GM12864 (cell line): Measurements from ENCODE around the gene JAM2.

Experiments used
- DNase-seq: peaks from one replicate; pipeline ENCODE4 v3.0.0-alpha.2; 2011; ENCODE audit warnings: low read depth
- H3K4me3 ChIP-seq: 2 replicates; pipeline ENCODE4 v1.5.1; 2011; ENCODE audit warnings: mild to moderate bottlenecking, low read depth, low read length, control low read depth
- CTCF ChIP-seq: IDR thresholded peaks from 2 replicates; pipeline ENCODE4 v1.5.1; 2011; ENCODE audit warnings: low read depth, mild to moderate bottlenecking, moderate library complexity, low read length, control low read depth, inconsistent platforms; ENCODE audit errors: missing control alignments

The JAM2 gene

DNA sequence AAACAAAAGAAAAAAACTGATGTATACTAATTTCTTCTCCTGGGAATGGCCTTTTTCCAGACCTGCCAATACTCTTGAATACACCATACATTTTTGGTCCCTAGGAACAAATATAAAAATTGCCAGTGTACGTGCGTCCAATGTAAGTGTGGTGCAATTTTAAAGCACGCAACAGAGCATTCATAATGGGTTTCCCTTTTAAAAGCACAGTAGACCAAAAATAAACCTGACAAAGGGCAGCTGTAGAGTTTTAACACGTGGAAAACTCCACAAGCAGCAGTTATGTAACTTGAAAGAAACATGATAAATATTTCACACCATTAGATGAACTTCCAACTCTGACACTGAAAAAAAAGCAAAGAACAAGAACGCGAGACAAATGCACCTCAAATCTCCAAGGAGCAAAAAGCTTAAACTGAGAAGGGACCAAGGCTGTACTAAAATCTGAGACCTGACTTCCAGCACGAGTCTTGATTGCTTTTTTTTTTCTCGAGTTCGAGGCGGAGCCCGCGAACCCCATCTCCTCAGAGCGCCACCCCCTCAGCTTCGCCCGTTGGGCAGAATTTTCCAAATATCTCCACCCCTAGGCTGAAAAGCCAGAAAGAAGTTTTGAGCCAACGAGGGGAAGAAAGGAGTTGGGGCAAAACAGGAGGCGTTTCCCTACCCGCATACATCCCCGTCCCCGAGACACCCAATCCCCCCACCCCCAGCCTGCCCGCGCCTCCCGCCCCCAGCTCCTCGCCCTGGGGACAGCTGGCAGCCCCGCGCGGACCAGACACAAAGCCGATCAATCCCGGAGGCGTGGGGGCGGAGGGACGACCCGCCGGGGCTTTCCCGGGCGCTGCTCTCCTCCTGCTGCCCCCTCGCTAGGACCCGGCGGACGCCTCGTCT is at the start of gene JAM2:
Gene JAM2 (plus strand): TSS at position 599 of the 891 bp plus-strand sequence. CDS start 564 bp downstream, outside the sequence.
- H3K4me3 ChIP-seq: peak within 1 kb of the TSS; percentile 74
- DNase-seq: no peak
- no peak for TF ChIP-seq CTCF

DNA sequence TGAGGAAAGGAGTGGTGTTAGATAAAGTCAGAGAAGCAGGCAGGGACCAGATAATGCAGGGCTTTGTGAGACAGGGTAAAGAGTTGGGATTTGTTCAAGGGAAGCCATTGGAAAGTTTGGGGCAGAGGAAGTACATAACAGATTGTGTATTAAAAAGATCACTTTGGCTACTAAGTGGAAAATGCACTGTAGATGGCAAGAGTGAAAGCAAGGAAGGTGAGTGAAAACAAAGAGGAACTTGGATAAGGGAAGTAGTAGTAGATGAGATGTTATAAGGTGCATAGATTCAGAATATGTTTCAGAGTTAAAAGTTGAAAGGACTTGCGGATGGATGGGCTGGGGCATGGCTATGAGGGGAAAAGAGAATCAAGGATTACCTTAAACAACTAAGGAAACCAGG is 49.2 kb upstream of the JAM2 start:
- H3K4me3 ChIP-seq: no peak overlapping the region
- no peak for DNase-seq
- no peak for TF ChIP-seq CTCF

DNA sequence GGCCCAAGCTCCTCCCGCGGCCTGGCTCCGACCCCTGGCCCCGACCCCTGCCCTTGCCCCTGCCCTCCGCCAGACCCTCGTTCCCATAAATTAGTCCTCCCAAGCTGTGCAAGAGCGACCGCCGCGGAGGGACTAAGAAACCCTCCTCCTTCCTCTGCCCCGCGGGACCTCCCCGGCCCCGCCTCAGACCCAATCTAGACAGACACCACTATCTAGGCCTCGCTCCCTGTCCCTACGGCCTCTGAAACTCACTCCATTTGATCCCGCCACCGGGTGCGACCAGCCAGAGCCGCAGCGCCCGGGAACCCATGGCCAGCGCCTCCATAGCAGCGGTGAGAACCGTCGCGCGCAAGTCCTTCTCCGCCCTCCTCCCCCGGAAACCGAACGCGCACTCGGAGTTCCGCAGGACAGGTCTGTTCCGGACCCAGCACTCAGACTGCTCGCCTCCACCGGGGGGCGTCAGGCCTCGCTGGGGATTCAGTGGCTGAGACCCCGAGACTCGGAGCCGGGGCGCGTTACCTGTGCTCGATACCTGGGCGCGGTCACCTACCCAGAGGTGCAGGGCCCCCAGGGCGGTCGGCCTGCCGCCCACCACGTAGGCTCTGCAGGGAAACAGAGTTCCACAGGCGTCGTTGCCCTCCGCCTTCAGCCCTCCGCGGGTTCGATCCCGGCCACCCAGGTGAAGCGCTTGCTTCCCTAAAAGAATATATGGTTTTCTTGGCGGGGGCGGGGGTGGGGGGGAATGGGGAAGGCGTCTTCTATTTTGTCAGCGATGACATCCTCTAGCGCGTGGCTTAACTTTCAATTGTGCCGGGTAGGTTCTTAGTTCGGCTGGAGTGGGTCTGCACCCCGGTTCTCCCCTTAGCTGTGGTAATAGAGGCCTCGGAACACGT is 31.7 kb upstream of the JAM2 start, which contains the start of gene MRPL39:
Gene MRPL39 (minus strand): TSS at position 331 of the 893 bp plus-strand sequence. CDS start 6 bp downstream, at position 325.
- TF ChIP-seq CTCF: peak; percentile 69
- peak; percentile 76 for DNase-seq
- peak within 1 kb of the TSS; percentile 94 for H3K4me3 ChIP-seq

GRCh38 chr21:25608044-25608737 is 30.9 kb upstream of the JAM2 start:
- peak; percentile 71 for DNase-seq
- peak overlapping the region; percentile 94 for H3K4me3 ChIP-seq
- peak; percentile 87 for TF ChIP-seq CTCF

- DNase-seq: no peak
- no peak for TF ChIP-seq CTCF
- no peak overlapping the region for H3K4me3 ChIP-seq
These were observed 24.6 kb upstream of the JAM2 start for GRCh38 chr21:25614441-25614840.

- no peak overlapping the region for H3K4me3 ChIP-seq
- no peak for TF ChIP-seq CTCF
- no peak for DNase-seq
These were observed 23.2 kb upstream of the JAM2 start for GRCh38 chr21:25615880-25616279.
